Activated CD8-positive, alpha-beta memory T cell treated with anti-CD3 and anti-CD28 coated beads for 24 hours (primary cell): ENCODE results near the gene TLR5.
A peak's percentile ranks its signal among the peaks of the same experiment; 100 is the strongest.

Experiments
- DNase-seq: peaks from one replicate; pipeline ENCODE4 v3.0.0-alpha.2; 2020

Gene TLR5

GRCh38 chr1:223102797-223103533 is 40.1 kb downstream of the TLR5 start:
- no peak for DNase-seq

- DNase-seq, result no peak
Observed at GRCh38 chr1:223097713-223098112, 45.3 kb downstream of the TLR5 start.

- no peak for DNase-seq
Observed at GRCh38 chr1:223095870-223096269, 47.2 kb downstream of the TLR5 start.

- no peak for DNase-seq
Observed at GRCh38 chr1:223091896-223092295, 51.2 kb downstream of the TLR5 start.

- no peak for DNase-seq
Observed at GRCh38 chr1:223089250-223089649, 53.8 kb downstream of the TLR5 start.

GRCh38 chr1:223088713-223089240 is 54.3 kb downstream of the TLR5 start:
- DNase-seq, result no peak

GRCh38 chr1:223087291-223088255 is 55.5 kb downstream of the TLR5 start:
- no peak for DNase-seq

GRCh38 chr1:223084464-223084866 is 58.6 kb downstream of the TLR5 start:
- no peak for DNase-seq

GRCh38 chr1:223083831-223084230 is 59.2 kb downstream of the TLR5 start:
- DNase-seq, result no peak

- DNase-seq, result no peak
Observed at GRCh38 chr1:223082914-223083313, 60.1 kb downstream of the TLR5 start.

GRCh38 chr1:223081181-223081994 is 61.7 kb downstream of the TLR5 start:
- peak; percentile 88 for DNase-seq

GRCh38 chr1:223079498-223079897 is 63.5 kb downstream of the TLR5 start:
- DNase-seq, result no peak

GRCh38 chr1:223077247-223077833 is 65.7 kb downstream of the TLR5 start:
- DNase-seq, result no peak

- DNase-seq, result no peak
Observed at GRCh38 chr1:223076362-223076761, 66.7 kb downstream of the TLR5 start.

- DNase-seq, result no peak
Observed at GRCh38 chr1:223075834-223076233, 67.2 kb downstream of the TLR5 start.

- DNase-seq, result no peak
Observed at GRCh38 chr1:223074445-223075300, 68.4 kb downstream of the TLR5 start.

GRCh38 chr1:223068900-223069665 is 74.0 kb downstream of the TLR5 start:
- DNase-seq, result no peak

- DNase-seq, result no peak
Observed at GRCh38 chr1:223067914-223068313, 75.1 kb downstream of the TLR5 start.

GRCh38 chr1:223066415-223066814 is 76.6 kb downstream of the TLR5 start:
- no peak for DNase-seq

- DNase-seq, result no peak
Observed at GRCh38 chr1:223062177-223062576, 80.9 kb downstream of the TLR5 start.

- no peak for DNase-seq
Observed at GRCh38 chr1:223059526-223059925, 83.5 kb downstream of the TLR5 start.
